GM19328 (cell line): ENCODE results near the gene ADAMTSL3.

Experiments used
- ATAC-seq: cut with Tn5 transposase; IDR thresholded peaks from one replicate; pipeline ENCODE4 v1.9.1; 2021; ENCODE audit warnings: mild to moderate bottlenecking, moderate library complexity; ENCODE audit not compliant: unreplicated experiment

ADAMTSL3 gene

DNA sequence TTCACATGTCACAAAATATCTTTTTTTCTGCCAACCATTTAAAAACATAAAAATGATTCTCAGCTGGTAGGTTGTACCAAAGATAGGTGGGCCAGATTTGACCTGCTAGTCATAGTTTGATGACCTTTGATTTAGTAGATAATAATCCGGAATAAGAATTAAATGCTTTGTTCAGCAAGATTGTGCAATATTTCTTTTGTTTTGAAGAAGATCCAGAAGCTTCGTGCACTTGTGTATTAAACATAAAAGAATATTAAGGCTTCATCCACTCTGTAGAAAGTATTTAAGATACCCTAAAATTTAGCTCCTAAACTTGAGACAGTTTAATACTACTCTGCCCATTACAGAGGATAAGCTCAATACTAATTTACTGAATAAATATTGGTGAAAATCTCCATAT, 258.4 kb downstream of the ADAMTSL3 start:
- no peak for ATAC-seq

DNA sequence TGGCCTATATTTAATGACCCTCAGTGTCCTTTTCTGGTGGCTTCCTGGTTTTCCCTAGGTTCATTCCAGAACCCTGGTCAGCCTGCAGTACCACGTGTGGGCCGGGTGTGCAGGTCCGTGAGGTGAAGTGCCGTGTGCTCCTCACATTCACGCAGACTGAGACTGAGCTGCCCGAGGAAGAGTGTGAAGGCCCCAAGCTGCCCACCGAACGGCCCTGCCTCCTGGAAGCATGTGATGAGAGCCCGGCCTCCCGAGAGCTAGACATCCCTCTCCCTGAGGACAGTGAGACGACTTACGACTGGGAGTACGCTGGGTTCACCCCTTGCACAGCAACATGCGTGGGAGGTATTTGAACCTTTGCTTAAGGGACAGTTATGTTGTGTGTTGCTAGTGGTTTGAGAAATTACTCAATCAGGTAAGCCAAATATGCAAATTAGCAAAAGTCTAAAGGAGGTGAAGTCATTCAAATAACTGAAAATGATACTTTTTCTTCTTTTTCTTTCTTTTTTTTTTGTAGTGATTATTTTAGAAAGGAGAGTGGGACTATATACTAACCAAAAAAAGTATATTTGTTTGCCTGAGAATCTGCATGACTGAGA, 259.2 kb downstream of the ADAMTSL3 start:
- no peak for ATAC-seq

- ATAC-seq = no peak
Observed at GRCh38 chr15:83914906-83915305, 261.0 kb downstream of the ADAMTSL3 start.

DNA sequence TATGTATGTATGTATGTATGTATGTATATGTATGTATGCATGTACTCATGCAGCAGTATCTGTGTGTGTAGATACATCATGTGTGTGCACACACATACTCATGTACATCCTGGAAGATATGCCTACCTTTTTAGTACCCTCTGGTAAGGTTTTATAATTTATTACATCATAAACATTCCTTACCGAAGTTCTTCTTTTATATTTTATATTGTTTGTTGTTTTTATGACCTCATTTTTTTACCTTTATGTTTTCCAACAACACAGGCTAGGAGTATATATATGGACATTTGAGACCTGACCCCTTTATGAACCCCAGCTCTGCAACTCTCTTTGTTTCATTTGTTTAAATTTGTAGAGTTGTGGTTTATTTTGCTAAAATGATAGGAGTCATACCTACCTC, 263.5 kb downstream of the ADAMTSL3 start:
- no peak for ATAC-seq

- no peak for ATAC-seq
Observed at GRCh38 chr15:83918011-83918410, 264.1 kb downstream of the ADAMTSL3 start.

DNA sequence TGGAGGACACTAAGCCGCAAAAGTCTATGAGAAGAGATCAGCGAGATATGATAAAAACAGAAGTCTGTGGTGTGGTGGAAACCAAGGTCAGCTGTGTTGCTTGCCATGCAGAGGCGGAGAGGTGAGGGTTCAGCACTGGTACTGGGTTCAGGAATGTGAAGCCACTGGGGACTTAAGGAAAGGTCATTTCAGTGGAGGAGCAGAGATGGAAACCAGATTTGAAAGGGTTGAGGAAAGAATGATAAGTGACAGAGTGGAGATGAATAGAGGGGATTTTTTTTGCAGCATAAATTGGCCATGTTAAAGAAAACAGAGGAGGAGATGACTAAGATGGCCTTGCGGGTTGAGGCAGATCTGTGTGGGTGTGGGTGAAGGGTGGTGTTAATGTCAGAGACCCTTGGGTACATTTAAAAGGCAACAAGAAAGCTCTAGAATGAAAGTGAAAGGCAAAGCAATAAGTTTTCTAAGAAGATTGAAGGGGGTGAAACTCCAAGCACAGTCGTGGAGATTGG, 265.5 kb downstream of the ADAMTSL3 start:
- peak; percentile 74 for ATAC-seq

DNA sequence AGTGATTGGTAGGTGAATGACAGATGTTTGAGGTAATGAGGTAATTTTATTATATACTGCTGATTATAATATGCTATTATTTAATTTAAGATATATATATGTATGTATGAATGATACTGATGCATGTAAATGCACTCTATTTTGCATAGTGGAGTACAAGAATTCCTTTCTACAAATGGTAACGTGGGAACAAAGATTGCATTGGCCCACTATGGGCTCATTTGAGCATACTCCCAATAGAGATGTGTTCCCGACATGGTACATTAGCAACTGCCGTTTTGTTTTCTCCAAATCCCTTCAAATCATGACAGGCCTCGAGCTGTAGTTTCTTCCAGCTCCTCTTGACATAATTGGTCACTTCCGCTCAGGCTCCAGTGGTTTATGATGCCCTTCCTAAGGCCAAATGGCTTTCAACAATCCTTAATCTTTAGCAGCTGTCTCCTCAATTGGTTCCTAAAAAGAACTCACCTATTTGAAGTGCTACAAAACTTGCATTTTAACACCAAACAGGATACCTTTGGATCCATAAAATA, 266.1 kb downstream of the ADAMTSL3 start:
- ATAC-seq = no peak

GRCh38 chr15:83922649-83923294, 268.8 kb downstream of the ADAMTSL3 start:
- no peak for ATAC-seq

DNA sequence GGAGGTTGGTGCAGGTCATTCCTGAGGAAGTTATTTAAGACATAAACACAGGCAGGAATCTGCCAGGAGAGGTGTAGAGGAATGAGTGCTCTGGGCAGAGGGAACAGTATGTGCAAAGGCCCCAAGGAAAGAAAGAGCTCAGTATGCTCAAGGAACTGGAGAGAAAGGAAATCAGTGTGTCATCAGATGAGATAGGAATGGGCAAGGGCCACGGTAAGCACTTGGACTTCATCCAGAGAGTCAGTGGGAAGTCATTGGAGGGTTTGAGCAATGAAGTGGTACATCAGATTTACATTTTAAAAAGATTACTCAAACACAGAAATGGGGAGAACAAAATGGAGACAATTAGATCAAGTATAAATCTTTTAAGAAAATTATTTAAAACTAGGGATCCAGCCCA, 272.2 kb downstream of the ADAMTSL3 start:
- no peak for ATAC-seq

DNA sequence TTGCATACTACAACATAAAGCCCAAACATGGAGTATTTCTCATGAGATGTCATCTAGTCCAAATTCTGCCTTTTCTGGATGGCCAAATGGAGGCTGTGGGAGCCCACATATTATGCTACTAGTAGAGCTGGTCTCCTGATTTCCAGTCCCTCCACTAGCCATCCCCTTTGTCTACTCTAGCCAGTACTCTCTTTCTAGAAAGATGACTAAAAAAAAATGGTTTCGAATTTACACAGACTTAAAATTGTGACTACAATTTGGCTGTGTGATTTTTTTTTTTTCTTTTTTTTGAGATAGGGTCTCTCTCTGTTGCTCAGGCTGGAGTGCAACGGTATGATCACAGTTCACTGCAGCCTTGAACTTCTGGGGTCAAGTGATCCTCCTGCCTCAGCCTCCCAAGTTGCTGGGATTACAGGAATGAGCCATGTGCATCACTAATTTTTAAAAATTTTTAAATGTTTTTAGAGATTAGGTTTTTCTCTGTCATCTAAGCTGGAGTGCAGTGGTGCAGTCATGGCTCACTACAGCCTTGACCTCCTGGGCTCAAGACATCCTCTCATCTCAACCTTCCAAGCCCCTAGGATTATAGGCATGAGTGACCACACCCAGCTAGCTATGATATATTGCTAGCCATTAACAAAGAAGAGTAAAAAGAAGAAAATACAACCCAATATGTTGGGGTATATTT, 273.9 kb downstream of the ADAMTSL3 start:
- ATAC-seq = peak; percentile 22

GRCh38 chr15:83928392-83928734, 274.4 kb downstream of the ADAMTSL3 start:
- peak; percentile 67 for ATAC-seq

- ATAC-seq = no peak
Observed at GRCh38 chr15:83928878-83929418, 275.0 kb downstream of the ADAMTSL3 start.

DNA sequence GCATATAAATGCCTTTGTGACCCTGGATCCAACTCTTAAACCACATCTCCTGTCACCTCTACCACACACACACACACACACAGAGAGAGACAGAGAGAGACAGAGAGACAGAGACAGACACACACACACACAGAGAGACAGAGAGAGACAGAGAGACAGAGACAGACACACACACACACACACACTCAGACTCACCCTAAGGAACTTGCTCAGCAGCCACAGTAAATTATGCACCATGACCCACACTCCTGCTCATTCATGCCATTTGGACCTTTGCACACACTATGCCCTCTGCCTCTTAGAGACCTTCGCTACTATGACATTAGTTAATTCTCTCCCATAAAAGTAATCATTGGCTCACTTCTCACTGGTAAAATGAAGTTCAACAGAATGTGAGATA, 275.7 kb downstream of the ADAMTSL3 start:
- ATAC-seq = no peak

DNA sequence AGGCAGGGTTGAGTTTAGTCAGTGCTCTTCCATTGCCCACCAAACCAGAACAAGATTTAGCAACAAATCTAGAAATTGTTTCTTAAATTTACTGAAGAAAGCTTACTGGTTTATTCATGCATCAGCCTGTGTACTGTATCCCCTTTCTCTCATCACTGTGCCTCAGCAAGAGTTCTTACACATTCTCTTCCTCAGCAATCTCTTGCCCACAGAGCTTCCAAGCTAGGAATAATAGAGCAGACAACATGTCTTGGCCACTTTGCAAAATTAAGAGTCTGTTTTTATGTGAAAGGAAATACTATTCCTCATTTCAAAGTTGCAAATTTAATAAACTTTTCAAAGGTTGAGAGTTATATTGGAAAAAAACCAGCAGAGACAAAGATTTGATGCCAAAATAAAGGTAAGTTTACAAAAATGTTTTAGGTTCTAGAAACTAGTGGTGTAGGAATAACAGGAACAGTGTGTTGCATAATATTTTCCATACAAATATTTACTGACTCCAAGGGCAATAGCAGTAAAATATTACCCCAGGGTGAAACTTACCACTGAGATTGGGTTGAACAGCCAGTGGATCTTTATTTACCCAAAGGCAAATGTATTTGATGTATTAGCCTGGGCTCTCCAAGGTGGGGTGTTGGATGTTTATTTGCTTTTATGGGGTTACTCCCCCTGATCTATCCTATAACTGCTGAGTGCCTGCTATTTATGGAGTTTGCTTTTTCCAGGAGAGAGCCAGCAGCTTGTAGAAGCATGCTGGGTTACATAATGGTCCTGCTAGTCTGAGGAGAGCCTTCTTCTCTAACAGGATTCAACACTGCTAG, 276.7 kb downstream of the ADAMTSL3 start:
- no peak for ATAC-seq

- ATAC-seq = no peak
Observed at GRCh38 chr15:83935774-83936173, 281.9 kb downstream of the ADAMTSL3 start.

GRCh38 chr15:83940136-83940535, 286.2 kb downstream of the ADAMTSL3 start:
- no peak for ATAC-seq

- ATAC-seq = no peak
Observed at GRCh38 chr15:83943043-83943442, 289.1 kb downstream of the ADAMTSL3 start.

- no peak for ATAC-seq
Observed at GRCh38 chr15:83943849-83944404, 290.0 kb downstream of the ADAMTSL3 start.

DNA sequence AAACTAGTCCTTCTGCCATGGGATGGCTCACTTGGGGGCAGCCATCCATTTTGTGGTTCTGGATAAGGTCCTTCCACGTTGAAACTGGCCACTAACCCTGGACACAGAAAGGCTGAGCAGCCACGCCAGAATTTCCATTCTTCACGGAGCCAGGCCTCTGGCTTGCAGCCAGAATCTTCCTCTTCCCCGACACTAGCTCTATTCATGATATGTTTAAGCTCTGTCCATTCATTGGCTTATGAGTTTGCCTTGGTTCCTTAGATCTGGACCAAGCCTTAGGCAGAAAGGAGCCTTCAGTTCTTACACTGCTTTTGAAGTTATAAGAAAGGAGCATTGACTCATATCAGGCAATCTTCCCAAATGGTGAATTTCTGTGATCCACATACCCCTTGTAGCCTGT, 293.2 kb downstream of the ADAMTSL3 start:
- no peak for ATAC-seq

DNA sequence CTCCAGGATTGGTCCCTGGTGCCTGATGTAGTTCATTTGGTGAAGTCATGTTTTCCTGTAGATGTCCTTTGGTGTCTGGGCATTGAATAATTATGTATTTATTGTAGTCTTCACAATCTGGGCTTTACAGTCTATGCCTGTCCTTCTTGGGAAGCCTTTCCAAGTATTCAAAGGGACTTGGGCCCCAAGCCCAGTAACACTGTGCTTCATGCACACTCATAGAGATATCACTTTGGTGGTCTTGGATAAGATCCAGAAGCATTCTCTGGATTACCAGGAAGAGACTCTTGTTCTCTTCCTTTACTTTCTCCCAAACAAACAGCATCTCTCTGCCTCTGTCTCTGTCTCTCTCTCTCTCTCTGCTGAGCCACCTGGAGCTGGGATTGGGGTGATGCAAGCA, 300.6 kb downstream of the ADAMTSL3 start:
- no peak for ATAC-seq
